Suppressor macrophage treated with lipopolysaccharide for 4 hours (primary cell): Measurements from ENCODE around the gene VWA3B.
"Not testable (repeated sequence)": the region's sequence is repeated elsewhere in the genome, so short reads cannot be mapped to it uniquely, and the experiment has no call there.

Experiments used
- DNase-seq: peaks from one replicate; pipeline ENCODE4 v3.0.0-alpha.2; 2020

The VWA3B gene

GRCh38 chr2:98308068-98308467, 221.1 kb downstream of the VWA3B start:
- no peak for DNase-seq

DNA sequence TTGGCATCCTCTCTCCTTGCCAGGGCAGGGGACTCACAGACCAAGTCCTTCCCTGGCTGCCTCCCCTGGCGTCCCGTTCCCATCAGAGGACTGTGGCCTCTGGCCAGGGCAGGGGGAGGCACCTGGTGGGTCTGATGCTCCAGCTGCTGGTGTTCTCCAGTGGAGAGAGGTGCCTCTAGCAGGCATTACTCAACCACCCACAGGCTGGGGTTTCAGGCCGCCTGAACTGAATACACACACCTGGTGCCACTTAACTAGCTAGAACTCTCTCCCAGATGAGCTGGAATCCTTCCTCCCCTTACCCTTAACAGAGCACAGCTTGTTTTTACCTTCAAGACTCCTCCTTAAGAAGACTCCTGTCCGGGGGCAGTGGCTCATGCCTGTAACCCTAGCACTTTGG, 221.6 kb downstream of the VWA3B start:
- no peak for DNase-seq

- DNase-seq = no peak
These were observed 222.6 kb downstream of the VWA3B start for GRCh38 chr2:98309580-98309979.

DNA sequence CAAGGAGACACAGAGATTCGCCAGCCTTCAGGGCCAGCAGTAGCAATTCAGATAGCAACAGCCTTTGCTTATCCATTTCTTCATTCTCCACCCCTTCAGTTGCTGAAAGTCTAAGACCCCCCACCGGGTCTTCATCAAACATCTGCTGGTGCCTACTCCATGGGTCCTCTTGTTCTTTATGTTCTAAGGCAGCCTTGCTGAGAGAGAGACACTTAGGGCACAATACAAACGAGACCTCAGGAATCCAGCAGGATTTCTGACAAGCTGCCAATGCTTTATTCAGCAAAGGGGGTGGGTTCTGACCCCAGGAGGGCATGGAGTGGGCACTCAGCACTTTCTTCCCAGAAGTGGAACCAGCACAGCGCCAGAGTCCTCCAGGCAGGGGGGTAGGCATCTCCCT, 223.0 kb downstream of the VWA3B start:
- no peak for DNase-seq

DNA sequence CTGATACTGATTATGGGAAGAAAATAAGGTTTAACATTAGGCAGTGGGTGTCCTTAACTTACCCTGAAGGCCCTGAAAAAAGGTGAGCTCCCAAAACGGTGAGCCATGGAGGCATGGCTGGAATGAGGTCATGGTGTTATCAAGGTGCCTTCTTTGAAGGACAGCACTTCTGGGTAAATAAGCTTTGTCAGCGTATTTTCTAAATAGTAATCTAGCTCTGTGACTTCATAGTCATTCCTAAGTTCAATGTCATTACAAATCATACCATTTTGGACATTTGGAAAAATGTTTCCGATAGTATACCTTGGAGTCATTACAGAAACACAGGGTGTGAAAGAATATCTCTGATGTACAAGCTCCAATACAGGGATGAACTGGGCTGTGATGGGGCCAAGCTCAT, 224.1 kb downstream of the VWA3B start:
- no peak for DNase-seq

- no peak for DNase-seq
These were observed 225.0 kb downstream of the VWA3B start for GRCh38 chr2:98311771-98312545.

GRCh38 chr2:98313492-98314250, 226.7 kb downstream of the VWA3B start:
- DNase-seq = no peak

- no peak for DNase-seq
These were observed 227.3 kb downstream of the VWA3B start for GRCh38 chr2:98314251-98314650.

DNA sequence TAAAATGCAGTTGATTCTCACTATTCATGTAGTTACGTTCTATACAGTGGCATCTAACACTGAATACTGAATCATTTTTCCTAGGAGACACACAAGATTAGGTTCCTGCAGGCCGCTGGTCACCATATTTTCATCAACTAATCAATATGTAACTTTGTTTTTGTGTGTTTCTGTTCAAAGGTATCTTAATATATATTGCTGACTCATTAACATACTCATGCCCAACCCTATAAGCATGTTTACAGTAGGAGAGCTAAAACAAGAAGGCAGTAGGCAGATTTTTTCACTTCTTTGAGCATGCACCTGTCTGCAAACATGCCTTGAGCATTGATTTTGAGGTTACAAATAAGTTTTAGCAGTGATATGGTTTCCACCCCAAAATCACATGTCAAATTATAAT, 229.0 kb downstream of the VWA3B start:
- DNase-seq = no peak

DNA sequence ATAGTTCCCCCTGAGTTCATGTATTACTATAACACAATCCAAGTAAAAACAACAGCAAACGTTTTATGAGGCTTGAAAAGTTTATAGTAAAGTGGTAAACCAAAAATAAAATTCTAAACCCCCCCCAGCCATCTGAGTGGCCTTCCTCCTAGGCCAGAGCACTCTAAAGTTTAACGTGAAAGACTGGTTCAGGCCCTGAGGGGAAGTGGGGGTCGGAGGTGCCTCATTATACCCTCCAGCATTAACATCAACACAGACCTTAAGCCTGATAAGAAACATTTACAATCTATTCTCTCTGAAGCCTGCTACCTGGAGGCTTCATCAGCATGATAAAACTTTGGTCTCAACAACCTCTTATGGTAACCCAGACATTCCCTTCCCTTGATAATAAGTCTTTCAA, 230.2 kb downstream of the VWA3B start:
- no peak for DNase-seq

- not testable (repeated sequence) for DNase-seq
These were observed 233.2 kb downstream of the VWA3B start for GRCh38 chr2:98320171-98320570.

DNA sequence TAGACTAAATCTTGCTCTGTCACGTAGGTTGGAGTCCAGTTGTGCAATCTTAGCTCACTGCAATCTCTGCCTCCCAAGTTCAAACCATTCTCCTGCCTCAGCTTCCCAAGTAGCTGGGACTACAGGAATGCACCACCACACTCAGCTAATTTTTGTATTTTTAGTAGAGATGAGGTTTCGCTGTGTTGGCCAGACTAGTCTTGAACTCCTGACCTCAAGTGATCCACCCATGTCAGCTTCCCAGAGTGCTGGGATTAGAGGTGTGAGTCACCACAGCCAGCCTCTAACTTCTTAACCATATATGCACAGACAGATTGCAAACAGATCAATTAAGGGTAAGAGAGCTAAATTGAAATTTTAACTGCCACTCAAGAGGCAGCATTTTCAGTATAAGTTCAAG, 237.2 kb downstream of the VWA3B start:
- no peak for DNase-seq

DNA sequence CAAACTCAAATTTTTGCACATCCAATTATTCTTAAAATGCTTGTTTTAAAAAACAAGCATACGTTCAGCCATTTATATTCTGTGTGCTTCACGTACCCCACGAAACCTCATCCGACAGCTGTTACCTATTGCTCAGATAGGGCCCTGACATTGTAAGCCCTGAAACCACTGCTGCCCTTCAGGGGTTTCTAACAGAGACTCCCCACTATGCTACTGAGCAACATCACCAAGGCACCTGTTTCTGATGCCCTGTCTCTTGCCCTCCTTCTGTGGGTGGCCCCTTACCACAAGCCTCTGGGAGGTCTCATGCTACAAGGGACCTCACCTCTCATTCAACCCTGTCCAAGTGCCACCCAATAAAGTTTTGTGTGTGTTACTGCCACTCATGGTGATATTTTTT, 240.8 kb downstream of the VWA3B start:
- DNase-seq = no peak

DNA sequence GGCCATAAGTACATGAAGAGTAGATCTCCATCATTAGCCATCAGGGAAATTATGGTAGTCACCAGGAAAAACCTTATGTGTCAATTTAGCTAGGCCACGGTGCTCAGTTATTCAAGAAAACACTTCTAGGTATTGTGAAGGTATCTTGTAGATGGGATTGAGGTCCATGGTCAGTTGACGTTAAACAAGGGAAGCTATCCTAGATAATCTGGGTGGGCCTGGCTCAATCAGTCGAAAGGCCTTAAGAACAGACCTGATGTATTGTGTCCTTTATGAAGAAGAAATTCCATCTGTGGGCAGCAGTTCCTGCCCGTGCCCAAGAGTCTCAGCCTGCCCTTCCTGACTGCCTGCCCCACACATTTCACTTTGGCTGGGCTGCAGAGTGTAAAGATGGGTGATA, 242.6 kb downstream of the VWA3B start:
- no peak for DNase-seq

- no peak for DNase-seq
These were observed 246.0 kb downstream of the VWA3B start for GRCh38 chr2:98332989-98333388.

- DNase-seq = no peak
These were observed 247.0 kb downstream of the VWA3B start for GRCh38 chr2:98333922-98334321.

GRCh38 chr2:98334439-98335078, 247.6 kb downstream of the VWA3B start:
- no peak for DNase-seq

GRCh38 chr2:98335271-98335670, 248.3 kb downstream of the VWA3B start:
- DNase-seq = no peak

DNA sequence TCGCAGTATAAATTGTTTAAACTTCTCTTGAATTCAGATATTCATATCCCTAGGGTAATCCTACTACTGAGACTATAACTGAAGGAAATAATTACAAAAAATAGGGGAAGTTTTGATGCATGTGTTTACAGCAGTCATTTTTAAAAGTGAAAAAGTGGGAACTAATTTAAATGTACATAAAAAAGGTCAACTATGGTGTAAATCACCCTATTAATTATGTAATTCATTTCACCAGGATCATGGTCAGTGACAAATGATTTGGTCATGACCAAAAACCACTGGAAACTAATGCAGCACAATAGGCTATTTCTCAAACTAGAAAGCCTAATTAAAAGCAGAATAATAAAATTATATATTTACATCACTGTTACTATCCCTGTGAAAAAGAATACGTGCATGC, 254.3 kb downstream of the VWA3B start:
- peak; percentile 42 for DNase-seq

DNA sequence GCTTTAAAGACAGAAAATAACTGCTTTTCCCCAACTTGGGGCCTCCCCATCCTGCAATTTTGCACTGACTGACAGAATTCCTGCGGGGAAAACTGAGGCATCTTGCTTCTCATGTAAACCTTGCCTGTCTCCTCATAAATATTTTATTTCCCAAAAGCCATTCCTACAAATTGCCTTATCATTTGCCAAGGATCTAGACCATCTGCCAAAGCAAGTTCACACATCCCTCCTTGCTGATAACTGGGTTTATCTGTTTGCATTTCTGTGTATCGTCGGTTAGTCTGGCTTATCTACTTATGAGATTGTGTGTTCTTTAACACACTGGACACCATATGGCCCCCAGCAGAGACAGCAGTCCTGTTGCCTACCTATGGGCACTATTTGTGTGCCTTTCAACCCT, 256.3 kb downstream of the VWA3B start:
- DNase-seq = no peak

DNA sequence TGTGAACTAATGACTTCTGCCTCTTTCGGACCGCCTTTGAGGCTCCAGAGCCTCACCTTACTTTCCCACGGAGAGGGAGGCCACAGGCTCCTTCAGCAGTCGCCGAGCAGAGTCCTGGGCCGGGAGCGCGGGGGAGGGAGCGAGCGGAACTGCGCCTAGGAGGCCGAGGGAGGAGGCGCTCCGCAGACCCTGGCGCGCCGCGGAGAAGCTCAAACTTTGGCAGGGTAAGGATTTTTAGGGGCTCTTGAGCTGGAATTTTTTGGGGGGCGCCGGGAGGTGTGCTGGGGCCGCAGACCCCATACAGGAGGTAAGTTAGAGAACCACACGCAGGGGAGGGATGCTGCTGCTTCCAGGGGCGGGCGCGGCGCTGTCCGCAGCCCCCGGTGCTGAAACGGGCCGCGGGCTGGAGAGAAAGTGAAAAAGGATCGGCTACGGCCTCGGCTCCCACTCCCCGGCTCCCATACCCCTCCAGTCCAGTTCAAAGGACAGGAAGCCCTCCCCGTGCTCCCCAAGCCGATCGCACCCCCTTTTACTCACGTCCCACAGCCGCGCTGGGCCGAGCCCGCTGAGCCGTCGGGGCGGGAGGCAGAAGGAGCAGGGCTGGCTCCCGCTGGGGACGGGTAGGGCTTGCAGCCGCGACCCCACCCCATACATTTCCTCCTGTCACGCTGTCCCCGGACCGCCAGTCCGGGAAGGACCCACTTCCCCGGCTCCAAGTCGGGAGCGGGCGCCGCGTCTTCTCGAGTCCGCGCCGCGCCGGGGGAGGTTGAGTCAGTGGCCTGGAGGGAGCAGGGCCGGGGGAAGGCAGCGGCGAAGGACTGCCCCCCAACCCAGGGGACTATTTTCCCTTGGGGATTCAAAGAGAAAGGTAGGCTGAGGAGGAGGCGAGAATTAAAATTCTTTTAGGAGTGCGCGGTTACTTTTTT, 259.6 kb downstream of the VWA3B start, which contains the start of gene CNGA3:
Gene CNGA3 (plus strand): TSS at position 146 of the 926 bp plus-strand sequence. CDS start 23,520 bp downstream, outside the sequence.
- no peak for DNase-seq

DNA sequence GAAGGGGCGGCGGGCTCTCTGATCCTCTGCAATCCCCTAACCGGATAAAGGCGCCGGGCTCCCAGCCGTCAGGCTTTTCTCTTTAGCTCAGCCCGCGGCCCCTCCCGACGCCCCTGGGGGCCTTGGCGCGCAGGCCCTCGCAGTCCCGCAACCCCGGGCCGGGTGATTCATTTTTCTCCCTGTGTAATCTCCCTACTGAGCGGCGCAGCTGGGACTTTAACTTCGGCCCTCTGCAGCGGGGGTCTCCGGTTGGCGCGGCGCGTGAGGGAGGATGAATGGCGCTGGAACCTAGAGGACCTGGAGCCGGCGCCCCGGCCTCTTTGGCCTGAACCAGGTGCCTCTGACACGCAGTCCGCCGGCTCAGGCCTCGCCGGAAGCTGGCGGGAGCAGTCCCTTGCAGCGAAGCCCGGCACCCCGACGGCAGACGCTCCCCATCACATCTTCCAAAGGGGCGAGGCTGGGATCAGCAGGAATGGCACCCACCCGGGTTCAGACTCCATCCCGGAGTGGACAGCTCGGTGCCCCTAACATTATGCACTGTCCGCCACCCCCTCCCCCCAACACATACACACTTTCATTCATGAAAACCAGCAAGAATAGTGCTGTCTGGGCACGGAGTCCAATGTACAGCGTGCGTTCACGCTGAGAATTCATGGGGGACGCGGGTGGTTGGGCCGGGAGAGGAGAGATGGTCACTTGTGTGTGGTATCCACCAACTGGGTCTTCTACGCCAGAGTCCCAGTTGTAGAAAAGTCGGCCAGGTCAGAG, 260.5 kb downstream of the VWA3B start:
- DNase-seq = no peak
